GM04504 (cell line): Measurements from ENCODE around the gene MRPS21.

ENCODE experiments used
- DNase-seq: peaks from one replicate; pipeline ENCODE4 v3.0.0-alpha.2; 2012; ENCODE audit warnings: low read depth

The MRPS21 gene

DNA sequence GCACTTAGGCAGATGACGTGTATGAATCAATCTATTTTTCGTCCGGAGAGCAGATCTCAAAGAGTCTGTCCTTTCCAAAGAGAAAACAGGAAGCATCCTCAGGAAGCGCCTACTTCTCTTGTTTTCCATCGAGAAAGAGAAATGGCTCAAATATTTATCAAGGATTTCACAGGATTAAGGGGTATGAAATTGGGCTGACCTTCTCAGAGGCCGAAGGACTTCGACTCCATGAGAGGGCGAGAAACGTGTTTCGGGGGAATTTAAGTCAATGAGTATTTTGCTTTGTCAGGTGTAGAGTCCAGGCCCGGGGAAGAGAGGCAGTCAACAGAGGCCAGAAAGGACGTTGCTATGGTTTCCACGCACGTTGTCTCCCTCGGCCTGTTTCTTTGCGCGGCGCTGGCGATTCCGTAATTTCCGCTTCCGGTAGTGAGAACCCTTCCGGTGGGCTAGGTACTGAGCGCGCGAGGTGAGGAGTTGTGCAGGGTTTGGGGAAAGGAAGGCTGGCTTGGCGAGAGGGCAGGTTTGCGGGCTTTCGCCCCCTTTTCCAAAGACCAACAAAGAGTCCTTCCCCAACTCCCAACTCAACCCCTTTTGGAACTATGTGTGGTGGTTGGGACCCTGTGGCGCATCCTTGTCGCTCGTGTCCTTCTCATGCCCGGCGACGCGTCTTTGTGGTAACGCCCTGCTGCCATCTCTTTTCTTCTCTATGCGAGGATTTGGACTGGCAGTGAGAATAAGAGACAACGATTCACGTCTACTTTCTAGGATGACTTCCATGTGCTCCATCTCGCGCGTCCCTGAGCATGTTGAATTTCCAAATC is at the start of gene MRPS21:
TSS of gene MRPS21 (plus strand) at position 429 of the 821 bp plus-strand sequence. CDS start 506 bp downstream, outside the sequence.
- DNase-seq, result peak; percentile 81

DNA sequence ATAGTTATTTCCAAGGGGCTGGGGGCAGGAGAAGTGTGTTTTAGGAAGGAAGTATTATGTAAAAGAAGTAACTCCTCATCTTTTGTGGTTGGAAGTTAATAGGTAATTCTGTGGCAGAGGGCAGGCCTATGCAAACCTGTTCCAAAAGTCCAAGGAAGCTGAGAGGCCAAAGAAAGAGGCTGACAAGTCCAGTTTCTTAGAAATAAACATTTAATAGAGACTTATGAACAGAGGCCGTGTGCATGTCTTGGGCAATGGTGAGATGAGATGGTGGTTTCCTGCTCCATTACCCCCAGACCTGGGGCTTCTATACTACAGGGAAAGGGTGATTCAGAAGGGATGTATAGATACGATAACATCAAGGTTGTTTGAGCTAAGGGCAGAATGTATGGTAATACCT is 43.7 kb upstream of the MRPS21 start:
- DNase-seq, result no peak

DNA sequence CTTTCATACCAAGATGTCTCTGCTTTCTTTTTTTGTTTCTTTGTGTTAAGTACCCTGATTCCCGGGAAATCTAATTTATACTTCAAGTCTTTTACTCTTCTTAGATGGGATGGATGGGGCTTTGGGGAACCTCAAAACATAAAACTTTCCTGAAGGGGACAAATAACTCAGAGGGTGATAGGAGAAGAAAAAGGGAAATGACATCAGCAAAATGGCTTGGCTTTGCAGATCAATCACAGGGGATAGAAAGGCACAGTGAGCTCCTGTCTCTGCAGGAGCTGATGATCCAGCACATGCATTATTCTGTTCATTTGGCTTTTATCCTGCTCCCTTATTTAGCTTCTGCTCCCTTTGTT is 37.5 kb upstream of the MRPS21 start:
- DNase-seq, result no peak

DNA sequence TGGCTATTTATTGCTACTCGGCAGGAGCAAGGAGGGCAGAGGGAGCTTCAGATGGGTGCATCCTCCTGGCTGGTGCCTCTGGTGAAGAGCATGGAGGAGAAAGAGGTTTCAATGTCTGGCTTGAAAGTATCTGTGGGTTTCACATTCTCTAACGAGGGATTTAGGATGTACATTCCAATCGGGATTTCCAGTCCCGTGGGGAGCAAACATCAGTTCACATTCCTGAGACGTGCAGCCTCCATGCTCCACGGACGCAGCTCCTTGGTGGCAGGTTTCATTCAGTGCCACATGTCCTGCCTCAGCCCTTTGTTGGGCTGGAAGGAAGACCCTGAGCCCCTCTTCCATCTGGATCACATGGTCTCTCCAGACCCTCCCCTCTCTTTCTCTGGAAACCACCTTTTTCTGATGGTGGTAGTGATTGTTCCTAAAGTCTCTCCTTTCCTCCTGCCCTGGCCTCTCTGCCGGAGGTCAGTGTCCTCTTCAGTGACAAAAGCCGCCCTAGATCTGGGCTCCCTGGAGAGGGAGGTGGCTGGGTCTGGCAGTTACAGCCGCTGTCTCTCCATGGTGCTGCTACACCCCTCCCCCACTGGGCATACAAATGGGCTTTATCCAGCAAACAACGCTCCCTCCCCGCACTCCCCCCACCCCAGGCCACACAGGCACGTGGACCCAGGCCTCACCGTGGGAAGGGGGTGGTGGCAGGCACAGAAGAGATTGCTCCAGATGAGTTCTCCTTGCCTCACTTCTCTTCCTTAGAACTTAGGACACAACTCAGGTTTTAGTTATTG is 36.9 kb upstream of the MRPS21 start:
- DNase-seq, result no peak

DNA sequence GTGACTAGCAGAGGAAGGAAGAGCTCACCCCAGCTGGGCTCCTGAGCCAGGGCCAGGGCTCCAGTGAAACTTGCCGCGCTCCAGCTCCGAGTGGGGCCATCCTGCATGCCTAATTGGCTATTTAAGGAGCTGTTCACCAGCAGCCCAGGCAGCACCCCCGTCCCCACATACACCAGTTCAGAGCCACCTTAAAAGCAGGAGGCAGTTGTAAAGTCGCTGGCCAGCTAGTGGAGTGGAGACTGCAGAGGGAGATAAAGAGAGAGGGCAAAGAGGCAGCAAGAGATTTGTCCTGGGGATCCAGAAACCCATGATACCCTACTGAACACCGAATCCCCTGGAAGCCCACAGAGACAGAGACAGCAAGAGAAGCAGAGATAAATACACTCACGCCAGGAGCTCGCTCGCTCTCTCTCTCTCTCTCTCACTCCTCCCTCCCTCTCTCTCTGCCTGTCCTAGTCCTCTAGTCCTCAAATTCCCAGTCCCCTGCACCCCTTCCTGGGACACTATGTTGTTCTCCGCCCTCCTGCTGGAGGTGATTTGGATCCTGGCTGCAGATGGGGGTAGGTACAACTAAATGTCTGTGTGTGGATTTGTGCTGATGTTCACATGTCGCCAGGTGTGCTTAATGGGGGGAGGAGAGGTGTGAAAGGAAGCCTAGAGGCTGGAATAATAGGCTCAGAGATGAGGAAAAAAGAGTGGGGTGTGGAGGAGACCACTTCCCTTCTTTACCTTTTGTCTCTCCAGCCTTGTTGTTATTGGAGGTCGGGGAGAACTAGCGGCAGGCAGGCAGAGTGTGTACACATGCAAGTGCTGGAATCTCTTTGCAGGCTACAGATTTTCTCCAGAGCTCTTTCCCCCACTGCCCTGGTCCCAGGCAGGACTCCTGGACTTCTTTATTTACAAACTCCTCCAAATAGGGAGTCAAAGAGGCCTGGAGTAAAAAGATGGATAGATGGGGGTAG is 35.8 kb upstream of the MRPS21 start, which contains the start of gene CA14:
TSS of gene CA14 (plus strand) at position 151 of the 962 bp plus-strand sequence. CDS start at position 506, 355 bp downstream.
- no peak for DNase-seq

DNA sequence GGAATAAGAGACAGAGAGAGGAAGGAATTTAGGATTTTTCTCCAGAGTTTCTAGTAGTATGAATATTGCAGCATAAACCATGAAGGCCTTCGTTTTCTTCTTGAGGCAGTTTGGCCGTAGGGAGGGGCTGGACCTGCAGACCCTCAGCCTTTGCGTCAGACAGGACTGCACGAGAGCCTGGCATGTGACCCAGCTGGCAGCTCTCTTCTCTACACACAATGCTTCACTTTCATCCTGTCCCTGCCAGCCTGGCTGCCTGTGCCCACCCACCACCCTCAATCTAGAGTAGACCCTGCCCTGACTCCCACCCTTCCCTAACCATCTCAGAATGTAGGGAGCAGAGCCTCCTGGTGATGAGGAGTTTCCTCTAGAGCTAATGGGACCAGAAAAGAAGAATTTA is 34.4 kb upstream of the MRPS21 start:
- no peak for DNase-seq

DNA sequence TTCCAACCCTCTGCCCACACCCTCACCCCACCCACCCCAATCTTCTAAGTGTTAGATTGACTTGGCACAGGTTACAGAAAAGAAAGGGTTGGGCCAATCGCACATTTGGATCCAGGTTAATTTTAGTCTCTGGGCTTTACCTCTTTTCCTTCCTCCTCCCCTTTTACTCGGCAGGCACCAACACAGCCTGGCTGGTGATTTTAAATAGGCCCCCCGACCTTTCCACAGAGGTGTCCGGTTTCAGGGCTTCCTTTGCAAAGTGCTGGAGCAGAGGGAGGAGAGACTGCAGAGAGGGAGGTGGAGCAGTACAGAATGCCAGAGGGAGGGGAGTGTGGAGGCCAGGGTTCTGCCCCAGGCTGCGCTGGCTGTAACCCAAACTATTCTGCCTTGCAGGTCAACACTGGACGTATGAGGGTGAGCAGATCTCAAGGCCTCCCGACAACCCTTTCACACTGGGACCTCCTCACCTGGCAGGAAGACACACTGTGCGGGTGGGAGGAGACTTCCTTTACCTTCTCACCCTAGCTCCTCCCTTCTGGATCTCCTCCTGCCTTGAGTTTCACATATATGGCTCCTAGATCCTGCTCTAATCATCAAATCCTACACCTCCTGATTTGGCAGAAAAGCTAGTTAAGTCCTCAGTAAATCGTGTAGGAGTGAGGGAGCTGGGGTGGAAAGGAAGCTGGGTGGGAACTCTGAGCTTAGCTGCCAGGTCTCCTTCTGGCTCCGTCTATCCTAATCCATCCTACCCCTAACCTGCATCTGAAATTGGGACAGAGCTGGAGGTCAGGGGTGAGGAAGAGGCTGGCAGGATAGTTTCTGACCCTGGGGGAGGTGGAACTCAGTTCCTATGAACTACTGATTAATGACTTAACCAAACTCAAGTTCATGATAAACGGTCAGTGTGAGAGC is 33.6 kb upstream of the MRPS21 start:
- no peak for DNase-seq

DNA sequence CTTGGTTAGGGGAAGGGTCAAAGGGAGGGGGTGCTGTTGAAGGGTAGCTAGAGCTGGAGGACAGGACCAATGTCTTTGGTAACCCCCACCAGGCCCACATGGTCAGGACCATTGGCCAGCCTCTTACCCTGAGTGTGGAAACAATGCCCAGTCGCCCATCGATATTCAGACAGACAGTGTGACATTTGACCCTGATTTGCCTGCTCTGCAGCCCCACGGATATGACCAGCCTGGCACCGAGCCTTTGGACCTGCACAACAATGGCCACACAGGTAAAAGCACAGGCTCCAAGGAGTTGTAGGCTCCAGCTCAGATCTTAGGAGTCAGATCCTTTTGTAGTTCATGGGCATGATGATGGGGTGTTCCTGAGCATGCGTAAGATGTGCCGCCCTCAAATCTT is 32.3 kb upstream of the MRPS21 start:
- DNase-seq, result no peak

DNA sequence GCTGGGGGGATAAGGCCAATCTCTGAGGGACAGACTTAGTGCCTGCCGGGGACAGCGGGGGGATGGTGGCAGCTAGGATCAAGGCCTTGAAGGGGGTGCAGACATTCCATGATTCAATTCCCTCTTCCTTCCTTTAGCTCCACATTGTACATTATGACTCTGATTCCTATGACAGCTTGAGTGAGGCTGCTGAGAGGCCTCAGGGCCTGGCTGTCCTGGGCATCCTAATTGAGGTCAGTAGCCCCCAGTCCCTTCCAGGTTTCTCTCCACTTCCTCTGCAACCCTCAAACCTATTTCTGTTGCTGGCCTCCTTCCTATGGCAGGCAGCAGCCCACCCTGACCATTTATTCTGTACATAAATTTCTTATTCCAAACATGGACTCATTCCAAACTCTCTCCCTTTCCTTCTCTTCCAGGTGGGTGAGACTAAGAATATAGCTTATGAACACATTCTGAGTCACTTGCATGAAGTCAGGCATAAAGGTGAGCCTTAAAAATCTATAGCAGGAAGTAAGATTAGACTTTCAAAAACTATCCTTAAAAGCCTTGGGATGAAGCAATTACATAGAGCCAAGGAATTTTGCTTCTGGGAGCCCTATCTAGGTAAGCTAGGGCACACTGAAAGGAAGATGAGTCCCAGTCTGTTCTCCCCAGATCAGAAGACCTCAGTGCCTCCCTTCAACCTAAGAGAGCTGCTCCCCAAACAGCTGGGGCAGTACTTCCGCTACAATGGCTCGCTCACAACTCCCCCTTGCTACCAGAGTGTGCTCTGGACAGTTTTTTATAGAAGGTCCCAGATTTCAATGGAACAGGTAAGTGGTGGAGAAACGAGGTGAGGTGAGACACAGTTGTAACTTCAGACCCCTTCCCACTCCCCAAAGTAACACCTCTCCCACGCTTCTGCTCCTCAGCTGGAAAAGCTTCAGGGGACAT is 31.0 kb upstream of the MRPS21 start:
- no peak for DNase-seq

DNA sequence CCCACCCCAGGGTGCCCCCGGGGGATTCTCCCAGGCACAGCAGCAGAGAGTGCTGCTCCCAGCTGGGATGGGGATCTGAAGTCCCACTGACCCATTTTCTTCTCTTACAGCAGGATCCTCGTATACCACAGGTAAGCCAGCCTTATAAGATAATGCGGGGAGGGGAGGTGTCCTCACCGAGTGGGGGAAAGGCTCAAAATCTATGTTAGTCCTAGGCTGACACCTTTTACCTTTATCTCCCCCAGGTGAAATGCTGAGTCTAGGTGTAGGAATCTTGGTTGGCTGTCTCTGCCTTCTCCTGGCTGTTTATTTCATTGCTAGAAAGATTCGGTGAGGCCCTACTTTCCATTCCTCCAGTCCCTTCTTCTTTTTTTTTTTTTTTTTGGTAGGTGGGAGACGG is 30.1 kb upstream of the MRPS21 start:
- no peak for DNase-seq

DNA sequence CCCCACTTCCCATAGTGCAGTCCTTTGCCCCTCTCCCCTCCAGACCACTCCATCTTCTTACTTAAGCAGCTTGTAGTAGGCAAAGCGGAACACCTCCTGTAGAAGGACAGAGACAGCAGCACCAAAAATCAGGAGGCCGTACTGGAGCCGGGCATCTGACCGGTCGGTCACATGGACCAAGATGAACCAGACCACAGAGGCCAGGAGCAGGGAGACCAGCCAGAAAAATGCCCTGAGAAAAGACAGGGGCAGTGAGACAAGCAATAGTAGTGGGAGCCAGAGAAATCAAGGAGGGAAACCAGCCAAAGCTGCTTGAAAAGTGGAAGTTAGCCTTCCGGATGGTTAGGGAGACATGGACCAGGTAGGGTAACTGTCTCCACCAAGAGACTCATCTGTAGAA is 25.8 kb upstream of the MRPS21 start:
- no peak for DNase-seq

DNA sequence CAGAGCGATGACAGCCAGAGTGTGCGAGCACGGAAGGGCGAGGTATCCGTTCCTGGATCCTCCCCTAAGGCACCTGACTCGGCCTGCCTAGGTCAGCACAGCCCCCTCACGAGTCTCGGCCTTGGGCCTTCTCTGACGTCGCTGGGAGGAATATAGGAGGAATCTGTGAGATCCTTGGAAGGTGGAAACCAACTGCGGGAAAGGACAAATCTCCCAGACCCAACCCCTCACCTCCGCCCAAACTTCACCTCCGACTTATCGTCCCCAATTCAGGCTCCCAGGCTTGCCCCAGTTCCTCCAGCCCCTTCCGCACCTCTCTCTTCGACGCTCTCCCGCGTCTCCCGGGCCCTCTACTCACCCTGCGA is 25.3 kb upstream of the MRPS21 start:
- DNase-seq, result no peak

DNA sequence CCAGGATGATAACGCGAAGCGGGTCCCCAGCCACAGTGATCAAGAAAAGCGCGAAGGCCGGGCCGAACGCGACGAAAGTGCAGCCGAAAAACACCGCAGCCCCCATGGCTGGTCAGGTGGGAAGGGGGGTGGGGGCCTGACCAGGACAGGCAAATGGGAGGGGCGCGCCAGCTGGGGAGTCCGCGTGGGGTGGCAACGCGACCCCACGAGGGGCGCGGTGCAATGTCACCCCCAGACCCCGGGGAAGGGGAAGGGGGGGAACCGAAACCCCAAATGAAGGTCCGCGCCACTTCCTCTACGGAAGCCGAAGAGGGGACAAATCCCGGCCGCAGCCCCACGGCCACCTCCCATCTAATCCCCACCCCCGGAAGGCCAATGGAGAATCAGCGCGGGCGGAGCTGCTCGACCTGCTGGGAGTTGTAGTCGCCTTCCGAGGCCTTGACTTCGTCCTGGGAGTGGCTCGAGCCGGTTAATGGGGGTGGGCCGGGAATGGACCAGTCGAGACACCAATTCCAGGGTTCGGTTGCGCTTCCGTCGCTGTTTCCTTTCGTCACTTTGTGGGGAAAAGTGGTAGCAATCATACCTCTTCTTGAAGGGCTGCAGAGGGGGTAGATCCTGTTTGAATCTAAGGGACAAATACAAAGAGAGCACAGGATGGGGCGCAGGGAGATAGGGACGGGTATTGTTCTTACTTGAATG is 24.8 kb upstream of the MRPS21 start, which contains the start of gene APH1A:
TSS of gene APH1A (minus strand) at position 312 of the 699 bp plus-strand sequence. CDS start at position 106, 206 bp downstream.
- peak; percentile 91 for DNase-seq

DNA sequence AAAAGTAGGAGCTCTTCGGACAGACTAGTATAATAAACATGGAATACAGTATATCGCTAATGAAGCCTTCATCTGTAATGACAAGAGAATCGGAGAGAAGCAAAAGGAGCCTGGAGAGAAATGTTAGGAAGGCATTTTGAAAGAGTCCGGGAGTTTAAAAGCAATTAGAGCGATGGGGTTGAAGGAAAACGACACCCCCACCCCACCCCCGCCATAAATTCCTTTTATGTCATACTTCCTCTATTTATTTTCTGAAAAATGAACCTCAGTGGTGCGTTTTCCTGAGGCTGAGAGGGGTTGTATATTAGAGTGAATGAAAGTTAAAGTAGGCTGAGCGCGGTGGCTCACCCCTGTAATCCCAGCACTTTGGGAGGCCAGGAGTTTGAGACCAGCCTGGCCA is 24.2 kb upstream of the MRPS21 start:
- no peak for DNase-seq

DNA sequence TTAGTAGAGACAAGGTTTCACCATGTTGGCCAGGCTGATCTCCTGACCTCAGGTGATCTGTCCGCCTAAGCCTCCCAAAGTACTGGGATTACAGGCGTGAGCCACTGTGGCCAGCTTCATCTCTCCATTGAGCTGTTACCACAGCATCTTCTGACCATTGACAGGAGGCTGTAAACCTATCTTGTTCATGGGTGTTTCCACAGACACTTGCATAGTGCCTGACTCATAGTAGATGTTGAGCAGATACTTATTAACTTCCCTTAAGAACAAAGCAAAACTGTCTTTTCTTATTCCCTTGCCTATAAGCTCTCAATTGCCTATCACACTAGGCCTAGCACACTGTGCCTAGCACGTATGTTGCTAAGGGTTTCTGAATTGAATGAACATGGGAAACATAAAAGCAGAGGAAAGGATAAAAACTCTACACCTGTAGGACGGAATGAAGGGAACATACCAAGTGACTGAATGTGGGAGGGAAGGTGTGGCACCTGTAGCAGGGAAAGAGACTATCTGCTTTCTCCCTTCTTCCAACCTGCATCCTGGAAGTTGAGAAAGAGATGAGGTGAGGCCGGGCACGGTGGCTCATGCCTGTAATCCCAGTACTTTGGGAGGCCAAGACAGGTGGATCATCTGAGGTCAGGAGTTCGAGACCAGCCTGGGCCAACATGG is 22.2 kb upstream of the MRPS21 start:
- no peak for DNase-seq

DNA sequence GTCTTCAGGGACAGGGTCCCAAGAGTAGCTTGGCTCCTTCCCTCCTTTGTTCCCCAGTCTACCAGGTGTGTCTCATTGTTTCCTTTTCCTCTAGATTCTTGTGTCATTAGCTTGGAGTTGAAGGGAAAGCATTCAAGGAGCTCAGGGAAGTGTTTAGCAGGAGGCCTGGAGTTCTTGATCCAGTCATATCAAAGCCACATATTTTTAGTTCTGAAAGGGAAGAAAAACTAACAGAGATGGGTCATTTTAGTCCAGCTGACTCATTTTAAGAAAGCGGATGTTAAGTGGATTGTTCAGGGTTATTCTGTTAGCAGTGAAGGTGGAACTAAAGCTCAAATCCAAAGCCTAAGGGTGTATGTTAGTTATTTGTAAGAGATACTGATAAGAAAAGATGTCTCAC is 20.4 kb upstream of the MRPS21 start:
- DNase-seq, result no peak

DNA sequence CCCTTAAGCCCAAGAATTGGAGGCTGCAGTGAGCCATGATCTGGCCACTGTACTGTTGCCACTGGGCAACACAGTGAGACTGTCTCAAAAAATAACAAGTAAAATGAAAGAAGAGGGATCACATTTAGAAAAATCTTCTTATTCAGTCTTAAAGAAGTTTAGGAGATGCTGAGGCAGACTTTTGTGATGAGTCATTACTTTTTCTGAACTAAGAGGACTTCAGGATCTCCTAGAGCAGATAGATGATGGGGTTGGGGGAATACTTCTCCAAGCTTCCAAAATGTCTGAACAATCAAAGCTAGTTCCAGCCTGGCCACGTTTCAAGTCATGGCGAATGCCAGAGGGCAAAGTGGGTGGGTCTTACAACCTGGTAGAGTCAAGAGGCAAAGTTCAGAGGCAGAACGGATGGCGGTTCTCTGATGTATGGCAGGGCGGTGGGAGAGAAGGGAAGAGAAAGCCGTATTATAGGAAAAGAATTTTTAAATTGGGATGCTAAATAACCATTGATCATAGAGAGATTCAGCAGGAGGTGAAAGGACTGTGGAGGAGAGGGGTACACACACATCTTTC is 13.4 kb upstream of the MRPS21 start:
- DNase-seq, result no peak

DNA sequence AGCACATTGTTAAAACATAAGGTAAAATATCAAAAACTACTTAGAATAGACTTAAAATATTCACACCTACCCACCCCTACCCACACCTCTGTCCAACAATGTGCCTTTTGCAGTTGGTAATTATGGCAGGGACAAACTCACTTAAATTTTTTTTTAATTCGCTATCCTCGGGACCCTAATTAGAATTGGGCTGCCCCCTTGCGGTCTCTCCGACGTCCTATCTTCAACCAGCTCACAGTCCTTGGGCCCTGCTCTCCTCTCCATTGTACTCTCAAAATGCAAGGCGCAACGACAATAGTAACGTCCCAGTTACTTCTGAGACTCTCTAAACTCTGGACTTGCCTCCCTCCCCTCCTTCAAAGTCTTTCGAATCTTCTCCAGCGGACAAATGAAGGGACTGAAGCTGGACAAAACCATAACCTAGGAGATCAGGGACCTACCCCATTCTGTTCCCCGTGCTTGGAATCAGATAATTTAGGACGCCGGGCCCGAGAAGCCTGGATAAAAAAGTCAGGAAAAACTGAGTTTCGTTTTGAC is 12.4 kb upstream of the MRPS21 start:
- DNase-seq, result no peak
